Measurements from ENCODE around the gene PRDM16.
"Not testable (repeated sequence)": the region's sequence is repeated elsewhere in the genome, so short reads cannot be mapped to it uniquely, and the experiment has no call there.

Gene PRDM16

GRCh38 chr1:3163356-3163755 is 94.4 kb downstream of the PRDM16 start:
- no peak for DNase-seq (ENCODE audit: low spot score)

GRCh38 chr1:3164671-3165070 is 95.7 kb downstream of the PRDM16 start:
- DNase-seq (ENCODE audit: low spot score): no peak

GRCh38 chr1:3165189-3165588 is 96.2 kb downstream of the PRDM16 start:
- not testable (repeated sequence) for DNase-seq (ENCODE audit: low spot score)

- no peak for DNase-seq (ENCODE audit: low spot score)
These were observed 97.4 kb downstream of the PRDM16 start for GRCh38 chr1:3166206-3166918.

GRCh38 chr1:3167255-3167654 is 98.3 kb downstream of the PRDM16 start:
- DNase-seq (ENCODE audit: low spot score): no peak

GRCh38 chr1:3168678-3169077 is 99.7 kb downstream of the PRDM16 start:
- DNase-seq (ENCODE audit: low spot score): no peak

- DNase-seq (ENCODE audit: low spot score): peak; percentile 38
These were observed 100.8 kb downstream of the PRDM16 start for GRCh38 chr1:3169665-3170356.

- DNase-seq (ENCODE audit: low spot score): peak; percentile 84
These were observed 101.8 kb downstream of the PRDM16 start for GRCh38 chr1:3170561-3171453.

- no peak for DNase-seq (ENCODE audit: low spot score)
These were observed 102.8 kb downstream of the PRDM16 start for GRCh38 chr1:3171761-3172160.

- DNase-seq (ENCODE audit: low spot score): peak; percentile 43
These were observed 103.7 kb downstream of the PRDM16 start for GRCh38 chr1:3172431-3173380.

GRCh38 chr1:3173381-3173980 is 104.5 kb downstream of the PRDM16 start:
- DNase-seq (ENCODE audit: low spot score): no peak

GRCh38 chr1:3174487-3175247 is 105.7 kb downstream of the PRDM16 start:
- no peak for DNase-seq (ENCODE audit: low spot score)

GRCh38 chr1:3175486-3175885 is 106.5 kb downstream of the PRDM16 start:
- DNase-seq (ENCODE audit: low spot score): no peak

GRCh38 chr1:3176028-3176427 is 107.0 kb downstream of the PRDM16 start:
- DNase-seq (ENCODE audit: low spot score): no peak

GRCh38 chr1:3176820-3177219 is 107.8 kb downstream of the PRDM16 start:
- no peak for DNase-seq (ENCODE audit: low spot score)

- no peak for DNase-seq (ENCODE audit: low spot score)
These were observed 109.3 kb downstream of the PRDM16 start for GRCh38 chr1:3178279-3178678.

GRCh38 chr1:3179471-3179870 is 110.5 kb downstream of the PRDM16 start:
- no peak for DNase-seq (ENCODE audit: low spot score)

- DNase-seq (ENCODE audit: low spot score): no peak
These were observed 111.9 kb downstream of the PRDM16 start for GRCh38 chr1:3180915-3181314.

- no peak for DNase-seq (ENCODE audit: low spot score)
These were observed 113.0 kb downstream of the PRDM16 start for GRCh38 chr1:3181956-3182355.

GRCh38 chr1:3183411-3183810 is 114.4 kb downstream of the PRDM16 start:
- no peak for DNase-seq (ENCODE audit: low spot score)
